Measurements from ENCODE around the gene GYPB.
"Not testable (repeated sequence)": the region's sequence is repeated elsewhere in the genome, so short reads cannot be mapped to it uniquely, and the experiment has no call there.

DNA sequence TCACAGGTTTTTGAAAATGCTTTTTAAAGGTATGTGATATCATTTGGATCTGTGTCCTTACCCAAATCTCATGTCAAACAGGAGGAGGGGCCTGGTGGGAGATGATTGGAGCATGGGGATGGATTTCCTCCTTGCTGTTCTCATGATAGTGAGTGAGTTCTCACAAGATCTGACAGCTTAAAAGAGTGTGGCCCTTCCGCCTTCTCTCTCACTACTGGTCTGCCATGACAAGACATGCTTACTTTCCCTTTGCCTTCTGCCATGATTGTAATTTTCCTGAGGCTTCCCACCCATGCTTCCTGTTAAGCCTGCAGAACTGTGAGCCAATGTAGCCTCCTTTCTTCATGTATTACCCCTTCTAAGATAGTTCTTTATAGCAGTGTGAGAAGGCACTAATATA lies 32.3 kb upstream of the GYPB start:
- TF ChIP-seq, protein P1, sequence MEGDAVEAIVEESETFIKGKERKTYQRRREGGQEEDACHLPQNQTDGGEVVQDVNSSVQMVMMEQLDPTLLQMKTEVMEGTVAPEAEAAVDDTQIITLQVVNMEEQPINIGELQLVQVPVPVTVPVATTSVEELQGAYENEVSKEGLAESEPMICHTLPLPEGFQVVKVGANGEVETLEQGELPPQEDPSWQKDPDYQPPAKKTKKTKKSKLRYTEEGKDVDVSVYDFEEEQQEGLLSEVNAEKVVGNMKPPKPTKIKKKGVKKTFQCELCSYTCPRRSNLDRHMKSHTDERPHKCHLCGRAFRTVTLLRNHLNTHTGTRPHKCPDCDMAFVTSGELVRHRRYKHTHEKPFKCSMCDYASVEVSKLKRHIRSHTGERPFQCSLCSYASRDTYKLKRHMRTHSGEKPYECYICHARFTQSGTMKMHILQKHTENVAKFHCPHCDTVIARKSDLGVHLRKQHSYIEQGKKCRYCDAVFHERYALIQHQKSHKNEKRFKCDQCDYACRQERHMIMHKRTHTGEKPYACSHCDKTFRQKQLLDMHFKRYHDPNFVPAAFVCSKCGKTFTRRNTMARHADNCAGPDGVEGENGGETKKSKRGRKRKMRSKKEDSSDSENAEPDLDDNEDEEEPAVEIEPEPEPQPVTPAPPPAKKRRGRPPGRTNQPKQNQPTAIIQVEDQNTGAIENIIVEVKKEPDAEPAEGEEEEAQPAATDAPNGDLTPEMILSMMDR (conservative IDR thresholded peaks at IDR 0.05; ENCODE audit: low read length) = not testable (repeated sequence)
- not testable (repeated sequence) for TF ChIP-seq EZH2phosphoT487 (IDR thresholded peaks at IDR 0.05; ENCODE audit: borderline replicate concordance)
